ENCODE data around the gene RAD51B.

RAD51B gene

GRCh38 chr14:68608574-68608962, 789.0 kb downstream of the RAD51B start:
- no peak for DNase-seq (ENCODE audit: low read depth, low spot score)

DNA sequence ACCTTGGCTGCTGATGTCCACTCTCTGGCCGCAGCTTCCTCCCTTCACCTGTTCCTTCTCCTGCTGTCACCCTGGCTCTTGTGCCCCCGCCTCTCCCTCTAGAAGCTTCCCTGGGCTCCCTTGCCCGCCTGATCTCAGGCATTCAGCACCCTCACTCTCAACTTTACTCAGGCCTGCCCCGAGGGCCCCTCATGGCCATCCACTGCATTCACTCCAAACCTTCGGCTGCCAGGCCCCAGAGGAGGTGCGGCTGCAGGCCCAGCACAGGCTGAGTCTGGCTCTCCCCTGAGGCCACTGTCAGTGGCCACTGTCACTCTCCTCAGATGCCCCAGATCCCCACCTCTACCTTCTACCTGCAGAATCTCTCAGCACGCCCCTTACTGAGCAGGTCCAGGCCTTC, 789.4 kb downstream of the RAD51B start:
- no peak for DNase-seq (ENCODE audit: low read depth, low spot score)

DNA sequence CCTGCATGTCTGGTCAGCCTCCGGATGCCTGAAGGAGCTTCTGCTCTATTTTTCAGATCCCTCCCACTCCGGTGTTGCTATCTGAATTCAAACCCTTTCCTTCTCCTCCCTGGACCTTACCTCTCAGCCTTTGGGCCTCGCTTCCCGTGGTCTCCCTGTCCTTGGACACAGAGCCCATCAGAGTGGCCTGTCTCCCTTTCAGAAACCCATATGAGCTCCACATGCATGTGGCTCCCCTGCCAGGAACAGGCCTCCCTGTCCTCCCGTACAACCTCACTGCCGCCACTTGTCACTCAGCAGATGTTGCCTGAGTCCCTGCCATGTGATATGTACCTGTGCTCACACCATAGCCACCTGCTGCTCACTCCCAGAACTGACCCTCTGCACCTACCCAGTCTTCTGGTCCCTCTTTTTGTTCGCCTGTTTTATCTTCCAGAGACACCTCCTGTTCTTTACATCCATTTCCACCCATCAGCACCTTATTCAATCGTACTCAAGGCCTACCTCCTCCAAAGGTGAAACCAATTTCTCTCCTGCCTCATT, 790.7 kb downstream of the RAD51B start:
- no peak for DNase-seq (ENCODE audit: low read depth, low spot score)

DNA sequence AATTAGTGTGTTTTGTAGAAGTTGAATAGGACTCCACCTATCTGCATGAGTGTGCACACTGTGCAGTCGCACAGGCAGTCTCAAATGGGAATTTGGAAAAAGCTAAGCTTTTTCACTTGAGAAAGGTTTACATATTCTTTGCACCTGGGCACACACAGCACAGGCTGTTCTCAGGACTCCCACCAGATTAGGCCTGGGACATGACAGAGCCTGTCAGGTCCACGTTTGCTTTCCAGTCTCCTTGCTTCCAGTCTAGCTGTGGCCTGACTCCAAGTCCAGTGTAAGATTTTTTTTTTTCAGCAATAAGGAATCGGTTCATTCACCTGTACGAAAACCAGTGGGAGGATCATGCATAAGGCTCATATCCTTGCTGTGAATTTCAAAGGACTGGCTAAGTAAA, 792.0 kb downstream of the RAD51B start:
- DNase-seq (ENCODE audit: low read depth, low spot score) = no peak

GRCh38 chr14:68612049-68612448, 792.5 kb downstream of the RAD51B start:
- DNase-seq (ENCODE audit: low read depth, low spot score) = no peak

DNA sequence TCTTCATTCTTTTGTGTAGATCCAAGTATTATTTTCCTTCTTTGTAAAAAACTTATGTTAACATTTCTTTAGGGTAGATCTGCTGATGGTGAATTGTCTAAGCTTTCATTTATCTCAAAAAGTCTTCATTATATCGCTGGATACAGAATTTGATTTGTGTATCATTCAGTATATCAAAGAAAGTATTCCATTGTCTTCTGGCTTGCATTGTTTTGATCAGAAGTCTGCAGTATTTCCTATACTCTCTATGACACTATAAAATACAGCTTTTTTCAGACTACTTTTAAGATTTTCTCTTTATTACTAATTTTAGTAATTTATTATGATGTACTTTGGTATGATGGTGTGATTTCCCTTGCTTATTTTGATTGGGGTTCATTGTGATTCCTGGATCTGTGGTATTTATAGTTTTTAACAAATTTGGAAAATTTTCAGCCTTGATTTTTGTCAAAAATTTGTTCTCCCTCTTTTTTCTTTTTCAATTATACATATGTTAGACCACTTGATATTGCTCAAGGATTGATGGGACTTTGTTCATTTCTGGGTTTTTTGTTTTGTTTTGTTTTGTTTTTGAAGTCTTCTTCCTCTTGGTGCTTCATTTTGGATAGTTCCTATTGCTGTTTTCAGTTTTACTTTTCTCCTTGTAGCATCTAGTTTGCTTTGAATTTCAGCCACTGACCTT, 796.8 kb downstream of the RAD51B start:
- no peak for DNase-seq (ENCODE audit: low read depth, low spot score)

GRCh38 chr14:68619790-68620574, 800.4 kb downstream of the RAD51B start:
- no peak for DNase-seq (ENCODE audit: low read depth, low spot score)

- no peak for DNase-seq (ENCODE audit: low read depth, low spot score)
Observed at GRCh38 chr14:68621400-68622365, 802.1 kb downstream of the RAD51B start.

- no peak for DNase-seq (ENCODE audit: low read depth, low spot score)
Observed at GRCh38 chr14:68622856-68623255, 803.3 kb downstream of the RAD51B start.

- DNase-seq (ENCODE audit: low read depth, low spot score) = no peak
Observed at GRCh38 chr14:68623307-68623706, 803.7 kb downstream of the RAD51B start.

DNA sequence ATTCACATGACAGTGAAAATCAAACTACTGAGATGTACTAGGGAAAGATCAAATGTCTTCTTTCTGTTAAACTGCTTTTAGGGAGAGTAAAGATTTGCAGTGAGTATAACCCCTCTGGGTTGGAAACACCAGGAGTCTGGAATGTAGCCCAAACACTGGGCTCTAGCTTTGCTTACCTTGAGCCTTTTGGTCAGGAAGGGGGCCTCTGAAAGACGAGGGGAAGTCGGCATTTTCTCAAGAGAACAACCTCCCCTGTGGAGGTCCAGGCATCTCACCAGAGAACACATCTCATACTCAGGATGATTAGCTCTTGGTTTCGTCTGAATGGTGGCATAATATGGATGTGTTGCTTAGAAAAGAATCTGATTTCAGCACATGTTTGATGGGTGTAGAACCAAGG, 804.2 kb downstream of the RAD51B start:
- no peak for DNase-seq (ENCODE audit: low read depth, low spot score)

GRCh38 chr14:68624541-68625220, 805.1 kb downstream of the RAD51B start:
- no peak for DNase-seq (ENCODE audit: low read depth, low spot score)

GRCh38 chr14:68625366-68626090, 805.9 kb downstream of the RAD51B start:
- DNase-seq (ENCODE audit: low read depth, low spot score) = no peak

- no peak for DNase-seq (ENCODE audit: low read depth, low spot score)
Observed at GRCh38 chr14:68626386-68626785, 806.8 kb downstream of the RAD51B start.

DNA sequence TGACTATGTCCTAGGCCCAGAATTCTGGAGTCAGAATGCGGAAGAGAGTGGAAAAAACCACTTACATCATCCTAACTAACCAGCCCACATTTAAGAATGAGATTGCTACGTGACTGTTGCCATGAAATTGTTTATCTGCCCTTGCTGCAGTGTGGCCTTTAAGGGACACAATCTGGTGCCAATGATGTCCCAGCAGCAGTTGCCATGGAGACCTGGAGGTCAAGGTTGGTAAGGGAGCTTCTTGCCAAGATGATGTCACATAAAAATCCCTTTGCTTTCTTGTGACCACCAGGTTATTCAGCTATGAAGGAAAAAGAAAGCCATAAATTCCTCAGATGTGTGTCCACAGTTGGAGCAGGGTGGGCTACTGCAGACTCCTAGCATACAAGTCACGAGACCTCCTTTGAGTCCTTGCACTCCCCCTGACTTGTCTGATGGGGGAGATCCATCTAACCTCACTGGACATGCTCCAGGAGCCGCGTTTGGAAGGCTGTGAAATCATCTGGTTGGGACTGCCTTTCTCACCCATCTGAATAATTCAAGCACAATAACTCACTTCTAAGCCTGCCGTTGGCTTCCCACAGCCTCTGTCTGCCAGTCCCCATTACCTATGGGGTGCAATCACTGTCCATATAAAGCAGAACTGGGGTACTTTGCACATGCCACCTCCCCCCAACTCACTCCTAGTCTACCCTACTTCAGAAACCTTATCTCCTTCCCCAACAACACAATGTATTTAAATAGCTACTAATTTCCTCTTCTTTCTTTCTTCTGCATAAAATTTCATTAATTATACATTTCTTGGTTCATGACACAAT, 807.7 kb downstream of the RAD51B start:
- DNase-seq (ENCODE audit: low read depth, low spot score) = no peak

DNA sequence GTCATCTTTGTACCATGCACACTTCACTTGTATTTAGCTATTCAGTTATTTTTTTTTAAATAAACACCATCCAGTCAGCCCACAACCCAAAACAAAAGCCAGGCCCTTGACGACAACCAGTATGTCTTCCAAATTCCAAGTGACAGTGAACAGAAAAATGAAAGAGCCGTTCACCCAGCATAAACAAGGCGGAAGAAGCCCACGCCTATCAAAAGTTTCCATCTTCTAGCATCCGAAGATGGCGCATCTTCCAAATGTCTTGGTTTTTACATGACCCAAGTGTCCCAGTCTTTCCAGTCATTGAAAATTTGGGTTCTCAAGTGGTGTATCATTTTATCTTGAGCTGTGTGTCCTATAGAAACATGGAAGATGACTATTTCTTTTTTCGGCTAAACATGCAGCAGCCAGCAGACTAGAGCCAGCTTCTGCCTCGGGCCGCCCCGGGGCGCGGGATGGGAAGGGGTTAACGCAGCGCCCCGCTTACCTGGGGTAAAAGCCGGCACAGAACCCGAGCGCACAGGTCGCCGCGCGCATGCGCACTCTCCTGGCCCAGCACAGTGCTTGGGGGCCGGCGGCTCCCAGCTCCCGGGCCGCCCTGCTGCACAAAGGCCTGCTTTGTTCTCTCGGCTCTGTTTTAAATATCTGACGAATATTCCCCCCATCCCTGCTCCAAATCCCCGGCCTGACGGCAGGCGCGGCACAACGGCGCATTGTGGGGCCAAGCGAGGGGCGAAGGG, 808.5 kb downstream of the RAD51B start:
- DNase-seq (ENCODE audit: low read depth, low spot score) = peak; percentile 60

DNA sequence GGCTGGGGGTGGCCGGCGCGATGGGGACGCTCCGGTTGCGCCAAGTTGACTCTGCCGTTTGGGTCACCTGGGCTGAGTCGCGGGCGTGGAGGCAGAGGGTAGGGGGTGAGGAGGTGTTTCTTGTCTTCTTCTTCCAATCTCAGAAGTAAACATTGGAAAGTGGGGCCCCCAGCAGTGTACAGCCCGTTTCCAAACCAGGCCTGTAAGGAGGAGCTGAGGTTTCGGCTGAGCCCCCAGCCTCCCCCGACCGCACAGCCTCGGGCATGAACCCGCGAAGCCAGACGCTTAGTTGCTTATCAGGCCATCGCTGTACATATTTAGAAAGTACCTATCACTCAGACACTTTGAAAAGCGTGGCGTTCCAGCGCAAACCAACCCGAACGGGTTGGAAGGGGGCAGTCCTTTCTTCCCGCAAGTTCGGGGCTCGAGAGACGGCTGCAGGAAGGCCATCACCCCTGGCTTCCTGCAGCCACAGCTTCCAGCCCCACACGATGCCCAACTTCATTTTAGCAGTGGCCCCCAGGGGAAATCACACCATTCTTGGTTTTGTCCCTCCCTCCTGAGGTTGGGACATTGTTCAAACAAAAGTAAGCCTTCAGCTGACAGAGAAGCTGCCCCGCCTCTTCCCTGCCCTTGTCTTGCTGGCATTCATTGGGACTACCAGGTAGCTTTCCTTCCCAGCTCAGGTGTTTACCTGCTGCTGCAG, 809.2 kb downstream of the RAD51B start:
- no peak for DNase-seq (ENCODE audit: low read depth, low spot score)

DNA sequence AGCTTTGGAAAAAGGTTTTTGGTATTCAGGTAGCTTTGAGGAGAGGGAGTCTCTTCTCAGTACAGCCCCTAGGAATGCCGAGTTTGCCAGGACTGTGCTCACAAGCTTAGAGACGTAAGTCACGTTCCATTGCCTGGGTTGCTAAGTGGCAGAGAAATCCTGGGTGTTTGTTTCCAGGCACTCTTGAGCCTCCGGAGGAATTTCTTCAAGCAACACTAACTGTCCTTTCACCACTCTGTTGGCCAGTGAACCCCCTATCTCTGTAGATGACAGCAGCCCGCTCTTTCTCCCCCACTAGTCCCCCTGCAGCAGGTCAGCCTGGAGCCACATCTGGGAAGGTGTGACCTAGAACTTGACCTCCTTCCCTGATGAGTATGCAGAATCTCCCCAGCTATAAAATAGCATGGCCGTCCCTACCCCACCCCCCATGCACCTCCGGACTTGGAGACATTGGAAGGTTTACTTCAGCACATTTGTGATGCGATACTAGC, 810.5 kb downstream of the RAD51B start:
- DNase-seq (ENCODE audit: low read depth, low spot score) = no peak

Data from iPS DF 19.7 (cell line).